ENCODE measurements around the gene PLEKHG4B.

- TF ChIP-seq POLR2A (IDR thresholded peaks at IDR 0.05; ENCODE audit: low read depth, low read length) (no peak), POLR2AphosphoS5 (IDR thresholded peaks at IDR 0.05; ENCODE audit: low read depth, low read length) (no peak), SPI1 (IDR thresholded peaks at IDR 0.05; ENCODE audit: low read depth, low read length) (no peak)
Measured at GRCh38 chr5:204966-205670, 113.2 kb downstream of the PLEKHG4B start.
